ENCODE measurements around the gene MFGE8. TPM values are rescaled to one million over a fixed set of nuclear protein-coding genes. Genes with fewer than 3 reads are reported as not detected.

Gene MFGE8
- total RNA-seq, 1 experiment from 2014 or later, result 118 TPM

- CTCF ChIA-PET, result no interaction called here
- Histone ChIP-seq H3K9me3 (ENCODE audit: low read depth, low read length, poor library complexity, severe bottlenecking) (no peaks in the 10 kb centered on the region), H3K36me3 (ENCODE audit: insufficient read depth, low read length, poor library complexity, severe bottlenecking) (no peaks in the 10 kb centered on the region), H3K4me3 (ENCODE audit: low read depth, low read length, poor library complexity, severe bottlenecking) (no peak overlapping the region), H3K4me1 (ENCODE audit: insufficient read depth, low read length, poor library complexity, severe bottlenecking) (no peaks in the 10 kb centered on the region), H3K27me3 (replicated peaks; ENCODE audit: insufficient read depth, low read depth, low read length, poor library complexity) (peaks cover 3% of the 10 kb centered on the region), H3K27ac (ENCODE audit: low read depth, low read length, poor library complexity, severe bottlenecking) (no peak overlapping the region)
- intact Hi-C loops (cut with micrococcal nuclease; ENCODE audit: unreplicated experiment), result no loop called here
- DNase-seq (ENCODE audit: low spot score), result no peak
- POLR2A ChIA-PET (ENCODE audit: low non-redundant PET), result no interaction called here
- TF ChIP-seq EZH2 (IDR thresholded peaks at IDR 0.05; ENCODE audit: borderline replicate concordance, low read depth, low read length, poor library complexity, severe bottlenecking), result no peak
- no peak for TF ChIP-seq CTCF (conservative IDR thresholded peaks at IDR 0.05; ENCODE audit: low read depth, low read length)
- no TSS peak for BruUV-seq (replicated peaks)
These were observed 53.6 kb downstream of the MFGE8 start for GRCh38 chr15:88859550-88859949.

- CTCF ChIA-PET, result no interaction called here
- BruUV-seq (replicated peaks), result no TSS peak
- no peaks in the 10 kb centered on the region for H3K9me3 ChIP-seq (ENCODE audit: low read depth, low read length, poor library complexity, severe bottlenecking)
- H3K27ac ChIP-seq (ENCODE audit: low read depth, low read length, poor library complexity, severe bottlenecking), result no peak overlapping the region
- TF ChIP-seq CTCF (conservative IDR thresholded peaks at IDR 0.05; ENCODE audit: low read depth, low read length) (no peak), EZH2 (IDR thresholded peaks at IDR 0.05; ENCODE audit: borderline replicate concordance, low read depth, low read length, poor library complexity, severe bottlenecking) (no peak)
- intact Hi-C loops (cut with micrococcal nuclease; ENCODE audit: unreplicated experiment), result no loop called here
- DNase-seq (ENCODE audit: low spot score), result no peak
- H3K4me3 ChIP-seq (ENCODE audit: low read depth, low read length, poor library complexity, severe bottlenecking), result no peak overlapping the region
- H3K4me1 ChIP-seq (ENCODE audit: insufficient read depth, low read length, poor library complexity, severe bottlenecking), result no peaks in the 10 kb centered on the region
- peaks cover 3% of the 10 kb centered on the region for H3K27me3 ChIP-seq (replicated peaks; ENCODE audit: insufficient read depth, low read depth, low read length, poor library complexity)
- POLR2A ChIA-PET (ENCODE audit: low non-redundant PET), result no interaction called here
- H3K36me3 ChIP-seq (ENCODE audit: insufficient read depth, low read length, poor library complexity, severe bottlenecking), result no peaks in the 10 kb centered on the region
These were observed 54.2 kb downstream of the MFGE8 start for GRCh38 chr15:88858934-88859333.

- BruUV-seq (replicated peaks), result no TSS peak
- Histone ChIP-seq H3K27ac (ENCODE audit: low read depth, low read length, poor library complexity, severe bottlenecking) (no peak overlapping the region), H3K4me1 (ENCODE audit: insufficient read depth, low read length, poor library complexity, severe bottlenecking) (no peaks in the 10 kb centered on the region), H3K4me3 (ENCODE audit: low read depth, low read length, poor library complexity, severe bottlenecking) (no peak overlapping the region), H3K36me3 (ENCODE audit: insufficient read depth, low read length, poor library complexity, severe bottlenecking) (no peaks in the 10 kb centered on the region), H3K9me3 (ENCODE audit: low read depth, low read length, poor library complexity, severe bottlenecking) (no peaks in the 10 kb centered on the region), H3K27me3 (replicated peaks; ENCODE audit: insufficient read depth, low read depth, low read length, poor library complexity) (peaks cover 3% of the 10 kb centered on the region)
- CTCF ChIA-PET, result no interaction called here
- no peak for DNase-seq (ENCODE audit: low spot score)
- TF ChIP-seq EZH2 (IDR thresholded peaks at IDR 0.05; ENCODE audit: borderline replicate concordance, low read depth, low read length, poor library complexity, severe bottlenecking) (no peak), CTCF (conservative IDR thresholded peaks at IDR 0.05; ENCODE audit: low read depth, low read length) (no peak)
- POLR2A ChIA-PET (ENCODE audit: low non-redundant PET), result no interaction called here
- intact Hi-C loops (cut with micrococcal nuclease; ENCODE audit: unreplicated experiment), result no loop called here
These were observed 60.7 kb downstream of the MFGE8 start for GRCh38 chr15:88852476-88852875.

All from A673 (cell line).